HCT116 (cell line): ENCODE data around the gene PCED1A. TPM values are rescaled to one million over a fixed set of nuclear protein-coding genes. Genes with fewer than 3 reads are reported as not detected.

Experiments
- ATAC-seq: fragments of 200-7000 bp; cut with Tn5 transposase; 2 replicates; pipeline ENCODE4 v1.9.1; 2020; ENCODE audit warnings: mild to moderate bottlenecking, moderate library complexity
- BruUV-seq: library from RNA; stranded (reverse); fragments of 400-500 nt; replicated peaks from 2 replicates; lab custom pipeline; 2021; lab: Mats Ljungman, UMichigan
- CTCF ChIA-PET: fragments of 300-600 bp; sonication (Branson Sonifier 250); formaldehyde crosslinking; loops from one replicate; lab custom pipeline; 2021; ENCODE audit warnings: antibody characterized with exemption; lab: Charles Lee
- POLR2A ChIA-PET: fragments of 300-600, 350-600 bp; sonication (Branson Sonifier 250); formaldehyde crosslinking; loops from one replicate; lab custom pipeline; 2021; ENCODE audit warnings: antibody characterized with exemption; lab: Charles Lee
- RAD21 ChIA-PET, 2 experiments: fragments of 300-600 bp; sonication (Branson Sonifier 250); formaldehyde crosslinking; loops; one replicate each; lab custom pipeline; 2023; ENCODE audit warnings: low total read pairs in 2 of 2; ENCODE audit not compliant: uncharacterized antibody in 2 of 2, unreplicated experiment in 2 of 2, low non-redundant PET in 1 of 2; lab: Charles Lee
- DNase-seq: peaks from one replicate; pipeline ENCODE4 v3.0.0-alpha.2; 2010; ENCODE audit warnings: low read depth, low spot score
- H2AFZ ChIP-seq: fragments of 200-600 bp; shearing (Covaris generic), sonication (generic); 2 replicates; pipeline ENCODE4 v1.6.1; 2017; ENCODE audit warnings: low read depth, mixed run types, mixed read lengths, antibody characterized with exemption, low read length; ENCODE audit not compliant: poor library complexity, severe bottlenecking
- H3K27ac ChIP-seq: 2 replicates; pipeline ENCODE4 v1.5.1; 2012; ENCODE audit warnings: low read depth, low read length
- H3K27me3 ChIP-seq: fragments of 200-600 bp; sonication (generic); 2 replicates; pipeline ENCODE4 v1.6.1; 2016; ENCODE audit warnings: mixed run types, low read length, mixed read lengths; ENCODE audit not compliant: insufficient read depth
- H3K36me3 ChIP-seq, 2 experiments: fragments of 200-500 bp in 1 of 2; fragments of 200-600 bp in 1 of 2; sonication (Bioruptor generic) in 1 of 2; sonication (generic) in 1 of 2; 2 replicates each; pipeline versions ENCODE4 v1.5.1 to v1.6.1; 2014 to 2016; ENCODE audit warnings: low read length in 2 of 2, inconsistent platforms in 1 of 2, mixed read lengths in 1 of 2, mixed run types in 1 of 2; ENCODE audit not compliant: insufficient read depth in 2 of 2, control insufficient read depth in 1 of 2
- H3K4me1 ChIP-seq, 2 experiments: fragments of 200-600 bp in 1 of 2; sonication (generic) in 1 of 2; 2 replicates each; pipeline versions ENCODE4 v1.5.1 to v1.6.1; 2012 to 2017; ENCODE audit warnings: low read length in 2 of 2, inconsistent platforms in 1 of 2, mild to moderate bottlenecking in 1 of 2, mixed read lengths in 1 of 2, mixed run types in 1 of 2, moderate library complexity in 1 of 2; ENCODE audit not compliant: insufficient read depth in 2 of 2, control insufficient read depth in 1 of 2
- H3K4me2 ChIP-seq: fragments of 200-600 bp; sonication (generic); 2 replicates; pipeline ENCODE4 v1.6.1; 2017; ENCODE audit warnings: mixed run types, low read length, mixed read lengths
- H3K4me3 ChIP-seq, 2 experiments: fragments of 200-600 bp in 1 of 2; sonication (generic) in 1 of 2; replicated peaks in 1 of 2; 2 replicates each; pipeline ENCODE4 v1.5.1; 2011 to 2016; ENCODE audit warnings: low read length in 2 of 2, control low read depth in 1 of 2, low read depth in 1 of 2, mild to moderate bottlenecking in 1 of 2, mixed read lengths in 1 of 2, mixed run types in 1 of 2
- H3K79me2 ChIP-seq: fragments of 200-600 bp; sonication (generic); 2 replicates; pipeline ENCODE4 v1.6.1; 2017; ENCODE audit warnings: mild to moderate bottlenecking, mixed run types, low read length, moderate library complexity, mixed read lengths; ENCODE audit not compliant: insufficient read depth
- H3K9ac ChIP-seq: fragments of 200-600 bp; sonication (generic); 2 replicates; pipeline ENCODE4 v1.6.1; 2016; ENCODE audit warnings: low read length, mixed read lengths
- H3K9me2 ChIP-seq: fragments of 200-600 bp; sonication (generic), shearing (Covaris generic); 2 replicates; pipeline ENCODE4 v1.6.1; 2017; ENCODE audit warnings: mixed run types, mild to moderate bottlenecking, moderate library complexity; ENCODE audit not compliant: insufficient read depth
- H3K9me3 ChIP-seq, 2 experiments: fragments of 200-500 bp in 1 of 2; fragments of 200-600 bp in 1 of 2; sonication (Bioruptor generic) in 1 of 2; sonication (generic) in 1 of 2; 2 replicates each; pipeline ENCODE4 v1.6.1; 2014 to 2017; ENCODE audit warnings: low read length in 2 of 2, mixed read lengths in 2 of 2, inconsistent platforms in 1 of 2, low read depth in 1 of 2, mild to moderate bottlenecking in 1 of 2, mixed run types in 1 of 2, moderate library complexity in 1 of 2; ENCODE audit not compliant: control insufficient read depth in 1 of 2, insufficient read depth in 1 of 2
- H4K20me1 ChIP-seq: fragments of 200-600 bp; sonication (generic), shearing (Covaris generic); 2 replicates; pipeline ENCODE4 v1.6.1; 2017; ENCODE audit warnings: mixed run types, mild to moderate bottlenecking, moderate library complexity; ENCODE audit not compliant: insufficient read depth
- ATF3 ChIP-seq: IDR thresholded peaks from 2 replicates; pipeline ENCODE4 v1.6.1; 2012
- CBX3 ChIP-seq: IDR thresholded peaks from 2 replicates; pipeline ENCODE4 v1.6.1; 2012; ENCODE audit warnings: low read depth
- CEBPB ChIP-seq: IDR thresholded peaks from 2 replicates; pipeline ENCODE4 v1.6.1; 2012; ENCODE audit warnings: low read depth
- CTCF ChIP-seq, 3 experiments: fragments of 200-600 bp in 1 of 3; sonication (generic) in 1 of 3; IDR thresholded peaks in 2 of 3; conservative IDR thresholded peaks in 1 of 3; 2 replicates each; pipeline ENCODE4 v1.5.1; 2012 to 2017; ENCODE audit warnings: low read depth in 2 of 3, low read length in 2 of 3, antibody characterized with exemption in 1 of 3, borderline replicate concordance in 1 of 3, control low read depth in 1 of 3, mild to moderate bottlenecking in 1 of 3, mixed read lengths in 1 of 3, mixed run types in 1 of 3, moderate library complexity in 1 of 3; ENCODE audit not compliant: insufficient read depth in 1 of 3
- ELF1 ChIP-seq: IDR thresholded peaks from 2 replicates; pipeline ENCODE4 v1.6.1; 2012; ENCODE audit warnings: low read depth, borderline replicate concordance
- EZH2 ChIP-seq: fragments of 200-600 bp; sonication (generic); IDR thresholded peaks from 2 replicates; pipeline ENCODE4 v1.6.1; 2017; ENCODE audit warnings: antibody characterized with exemption, mixed run types
- FOSL1 ChIP-seq: IDR thresholded peaks from 2 replicates; pipeline ENCODE4 v1.6.1; 2012; ENCODE audit warnings: low read depth
- JUND ChIP-seq: IDR thresholded peaks from 2 replicates; pipeline ENCODE4 v1.6.1; 2012
- MAX ChIP-seq: IDR thresholded peaks from 2 replicates; pipeline ENCODE4 v1.6.1; 2012
- POLR2A ChIP-seq: IDR thresholded peaks from 2 replicates; pipeline ENCODE4 v1.7.0; 2011; ENCODE audit warnings: borderline replicate concordance; ENCODE audit not compliant: insufficient read depth, insufficient read length; ENCODE audit errors: extremely low read depth
- POLR2AphosphoS5 ChIP-seq: IDR thresholded peaks from 2 replicates; pipeline ENCODE4 v1.6.1; 2011; ENCODE audit warnings: mild to moderate bottlenecking, low read depth, low read length, moderate library complexity
- SIN3A ChIP-seq: IDR thresholded peaks from 2 replicates; pipeline ENCODE4 v1.6.1; 2012; ENCODE audit warnings: low read depth
- SRF ChIP-seq: IDR thresholded peaks from 2 replicates; pipeline ENCODE4 v1.6.1; 2012; ENCODE audit warnings: low read depth
- TCF7L2 ChIP-seq: IDR thresholded peaks from 2 replicates; pipeline ENCODE4 v1.7.0; 2011; ENCODE audit warnings: borderline replicate concordance, inconsistent platforms; ENCODE audit not compliant: insufficient read depth, insufficient read length; ENCODE audit errors: extremely low read depth
- YY1 ChIP-seq: IDR thresholded peaks from 2 replicates; pipeline ENCODE4 v1.6.1; 2011; ENCODE audit warnings: low read length, low read depth, moderate library complexity, mild to moderate bottlenecking; ENCODE audit not compliant: insufficient replicate concordance; ENCODE audit errors: extremely low read depth
- ZNF274 ChIP-seq: fragments of 200-500 bp; sonication (Bioruptor generic); IDR thresholded peaks from 2 replicates; pipeline ENCODE4 v1.6.1; 2014; ENCODE audit warnings: mild to moderate bottlenecking, low read depth, low read length, inconsistent platforms
- intact Hi-C: fragments of 100-400 bp; cut with micrococcal nuclease; formaldehyde crosslinking; loops from 2 replicates; pipeline ENCODE4 v1.10.0; 2022
- total RNA-seq: library from RNA; stranded (reverse); gene quantifications from one replicate; pipeline ENCODE4 v1.2.1, GENCODE V29; 2021; ENCODE audit not compliant: unreplicated experiment
- TF ChIP-seq, protein P1 (sequence below): IDR thresholded peaks from 2 replicates; pipeline ENCODE4 v1.6.1; 2012; ENCODE audit warnings: low read depth

Gene PCED1A
- total RNA-seq, 1 experiment from 2014 or later = 31.8 TPM

- Histone ChIP-seq H3K4me2 (no peak within 1 kb of the TSS), H3K27ac (no peak within 1 kb of the TSS), H3K27me3 (no peaks in the 10 kb centered on the region), H3K4me3 (no peak within 1 kb of the TSS), H3K9me3 (no peaks in the 10 kb centered on the region), H4K20me1 (no peaks in the 10 kb centered on the region), H2AFZ (no peak within 1 kb of the TSS), H3K36me3 (no peaks in the 10 kb centered on the region), H3K4me1 (peaks cover 8 to 13% of the 10 kb centered on the region in 2 experiments; a peak in 3 of 4 replicates), H3K9me2 (no peaks in the 10 kb centered on the region), H3K79me2 (no peaks in the 10 kb centered on the region), H3K9ac (no peak within 1 kb of the TSS)
- CTCF ChIA-PET = no interaction called here
- RAD21 ChIA-PET = no interaction called here
- TF ChIP-seq, protein P1, sequence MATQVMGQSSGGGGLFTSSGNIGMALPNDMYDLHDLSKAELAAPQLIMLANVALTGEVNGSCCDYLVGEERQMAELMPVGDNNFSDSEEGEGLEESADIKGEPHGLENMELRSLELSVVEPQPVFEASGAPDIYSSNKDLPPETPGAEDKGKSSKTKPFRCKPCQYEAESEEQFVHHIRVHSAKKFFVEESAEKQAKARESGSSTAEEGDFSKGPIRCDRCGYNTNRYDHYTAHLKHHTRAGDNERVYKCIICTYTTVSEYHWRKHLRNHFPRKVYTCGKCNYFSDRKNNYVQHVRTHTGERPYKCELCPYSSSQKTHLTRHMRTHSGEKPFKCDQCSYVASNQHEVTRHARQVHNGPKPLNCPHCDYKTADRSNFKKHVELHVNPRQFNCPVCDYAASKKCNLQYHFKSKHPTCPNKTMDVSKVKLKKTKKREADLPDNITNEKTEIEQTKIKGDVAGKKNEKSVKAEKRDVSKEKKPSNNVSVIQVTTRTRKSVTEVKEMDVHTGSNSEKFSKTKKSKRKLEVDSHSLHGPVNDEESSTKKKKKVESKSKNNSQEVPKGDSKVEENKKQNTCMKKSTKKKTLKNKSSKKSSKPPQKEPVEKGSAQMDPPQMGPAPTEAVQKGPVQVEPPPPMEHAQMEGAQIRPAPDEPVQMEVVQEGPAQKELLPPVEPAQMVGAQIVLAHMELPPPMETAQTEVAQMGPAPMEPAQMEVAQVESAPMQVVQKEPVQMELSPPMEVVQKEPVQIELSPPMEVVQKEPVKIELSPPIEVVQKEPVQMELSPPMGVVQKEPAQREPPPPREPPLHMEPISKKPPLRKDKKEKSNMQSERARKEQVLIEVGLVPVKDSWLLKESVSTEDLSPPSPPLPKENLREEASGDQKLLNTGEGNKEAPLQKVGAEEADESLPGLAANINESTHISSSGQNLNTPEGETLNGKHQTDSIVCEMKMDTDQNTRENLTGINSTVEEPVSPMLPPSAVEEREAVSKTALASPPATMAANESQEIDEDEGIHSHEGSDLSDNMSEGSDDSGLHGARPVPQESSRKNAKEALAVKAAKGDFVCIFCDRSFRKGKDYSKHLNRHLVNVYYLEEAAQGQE = no peak
- no peak for TF ChIP-seq YY1
- no peak for TF ChIP-seq ELF1
- TF ChIP-seq TCF7L2 = no peak
- TF ChIP-seq CEBPB = no peak
- TF ChIP-seq POLR2A = no peak
- TF ChIP-seq SIN3A = no peak
- TF ChIP-seq MAX = no peak
- no peak for TF ChIP-seq ZNF274
- TF ChIP-seq CTCF (IDR thresholded peaks at IDR 0.05 in 2 of 3, conservative IDR thresholded peaks at IDR 0.05 in 1 of 3; ENCODE audit: borderline replicate concordance in 1 of 3, insufficient read depth in 1 of 3, low read depth in 2 of 3, low read length in 2 of 3) = no peak
- no peak for TF ChIP-seq CBX3
- no peak for TF ChIP-seq ATF3
- TF ChIP-seq JUND = no peak
- TF ChIP-seq EZH2 = no peak
- TF ChIP-seq FOSL1 = no peak
- TF ChIP-seq SRF = no peak
- TF ChIP-seq POLR2AphosphoS5 = no peak
- intact Hi-C loops = no loop called here
- POLR2A ChIA-PET = no interaction called here
- ATAC-seq (no peak), DNase-seq (no peak)
- no TSS peak for BruUV-seq
Observed at GRCh38 chr20:2800521-2801285, 39.8 kb downstream of the PCED1A start, which contains the start of gene CPXM1. Gene CPXM1 (minus strand): TSS chr20:2800627. CDS start chr20:2800572, 55 bp downstream.
